HG03432 (cell line): ENCODE results near the gene DOCK1.

ENCODE experiments used
- ATAC-seq: cut with Tn5 transposase; IDR thresholded peaks from one replicate; pipeline ENCODE4 v1.9.1; 2021; ENCODE audit warnings: mild to moderate bottlenecking, moderate library complexity; ENCODE audit not compliant: unreplicated experiment

Gene DOCK1

DNA sequence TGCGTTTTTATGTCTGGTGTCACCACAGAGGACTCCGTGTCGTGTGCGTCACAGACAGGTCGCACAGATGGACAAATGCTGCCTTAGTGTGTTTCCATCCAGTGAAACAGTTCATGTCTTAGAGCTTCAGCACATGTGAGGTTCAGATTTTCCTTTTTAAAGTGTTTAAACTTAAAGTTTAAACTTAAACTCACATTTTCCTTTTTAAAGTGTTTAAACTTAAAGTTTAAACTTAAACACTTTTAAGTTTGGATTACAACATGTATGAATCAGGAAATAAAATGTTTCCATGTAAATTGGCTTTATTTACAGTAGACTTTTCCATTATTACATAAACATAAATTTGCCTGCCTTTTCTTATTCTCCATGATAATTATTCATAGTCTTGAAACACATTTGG is 223.9 kb downstream of the DOCK1 start:
- ATAC-seq: no peak

DNA sequence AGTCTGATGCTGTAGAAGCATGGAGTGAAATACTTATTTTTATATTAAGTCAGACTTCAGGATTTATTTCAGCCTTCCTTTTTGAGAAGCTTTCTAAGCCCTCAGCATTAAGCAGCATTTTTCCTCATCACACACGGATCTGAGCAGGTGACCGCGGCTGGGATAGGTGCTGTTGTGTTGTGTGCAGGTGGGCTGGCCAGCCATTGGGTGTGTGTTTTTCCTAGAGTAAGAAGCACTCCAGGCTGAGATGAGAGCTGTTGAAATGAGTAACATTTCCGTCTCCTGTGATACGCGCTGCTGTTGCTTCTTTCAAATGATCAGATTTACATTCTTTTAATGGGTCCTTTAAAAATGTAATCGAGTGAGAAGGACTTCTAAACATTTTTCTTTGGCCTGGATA is 227.2 kb downstream of the DOCK1 start:
- ATAC-seq: no peak

DNA sequence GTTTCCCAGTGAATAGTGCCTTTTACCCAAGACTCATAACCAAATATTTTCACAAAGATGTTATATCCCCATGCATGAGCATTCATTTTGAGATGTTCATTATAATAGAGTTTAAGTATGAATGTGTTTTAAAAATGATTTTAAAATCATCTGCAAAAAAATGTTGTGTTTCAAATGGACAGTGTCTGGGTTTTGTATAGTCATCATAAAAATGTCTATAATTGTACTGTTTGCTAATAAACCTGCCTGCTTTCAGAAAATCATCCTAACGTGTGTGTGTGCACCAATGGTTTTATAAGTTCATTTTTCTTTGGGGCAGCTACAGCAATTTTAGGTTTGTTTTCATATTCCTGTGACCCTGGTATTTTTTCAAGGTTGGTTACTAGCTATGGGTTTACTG is 228.0 kb downstream of the DOCK1 start:
- ATAC-seq: no peak

DNA sequence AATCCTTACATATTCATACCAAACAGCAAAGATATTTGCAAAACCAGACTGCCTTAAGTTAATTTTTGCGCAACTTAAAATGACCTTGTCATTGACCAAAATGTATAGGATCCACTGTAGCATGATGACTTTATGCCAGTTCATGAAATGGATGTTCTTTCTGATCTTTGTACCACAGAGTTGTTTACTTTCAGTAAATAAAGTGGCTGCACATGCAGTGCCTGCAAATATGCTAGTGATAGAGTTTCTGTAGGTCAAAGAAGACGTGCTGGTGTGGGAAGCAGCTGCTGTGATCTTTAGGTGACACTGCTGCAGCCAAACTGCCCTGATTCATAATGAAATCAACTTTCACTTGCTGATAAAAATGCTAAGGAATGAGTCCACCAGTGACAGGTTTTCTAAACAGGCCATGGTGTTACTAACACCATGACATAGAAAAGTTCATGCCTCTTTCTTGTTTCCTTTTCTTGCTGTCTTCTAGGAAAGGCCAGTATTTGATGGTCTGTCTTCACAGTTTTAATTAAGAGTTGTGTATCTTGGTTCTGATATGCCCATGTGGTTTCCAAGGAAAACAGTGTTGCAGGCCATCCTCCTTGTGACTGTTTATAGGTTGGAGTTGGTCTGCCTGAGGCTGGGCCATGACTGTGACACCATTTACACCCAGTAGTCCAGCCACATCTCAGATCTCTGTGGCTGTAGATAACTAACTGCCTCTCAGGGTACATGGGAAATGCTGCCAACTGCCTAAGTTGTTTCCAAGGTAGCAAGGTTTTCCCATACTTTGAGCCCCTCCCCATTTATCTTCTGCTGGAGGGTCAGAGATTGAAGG is 228.7 kb downstream of the DOCK1 start:
- no peak for ATAC-seq

DNA sequence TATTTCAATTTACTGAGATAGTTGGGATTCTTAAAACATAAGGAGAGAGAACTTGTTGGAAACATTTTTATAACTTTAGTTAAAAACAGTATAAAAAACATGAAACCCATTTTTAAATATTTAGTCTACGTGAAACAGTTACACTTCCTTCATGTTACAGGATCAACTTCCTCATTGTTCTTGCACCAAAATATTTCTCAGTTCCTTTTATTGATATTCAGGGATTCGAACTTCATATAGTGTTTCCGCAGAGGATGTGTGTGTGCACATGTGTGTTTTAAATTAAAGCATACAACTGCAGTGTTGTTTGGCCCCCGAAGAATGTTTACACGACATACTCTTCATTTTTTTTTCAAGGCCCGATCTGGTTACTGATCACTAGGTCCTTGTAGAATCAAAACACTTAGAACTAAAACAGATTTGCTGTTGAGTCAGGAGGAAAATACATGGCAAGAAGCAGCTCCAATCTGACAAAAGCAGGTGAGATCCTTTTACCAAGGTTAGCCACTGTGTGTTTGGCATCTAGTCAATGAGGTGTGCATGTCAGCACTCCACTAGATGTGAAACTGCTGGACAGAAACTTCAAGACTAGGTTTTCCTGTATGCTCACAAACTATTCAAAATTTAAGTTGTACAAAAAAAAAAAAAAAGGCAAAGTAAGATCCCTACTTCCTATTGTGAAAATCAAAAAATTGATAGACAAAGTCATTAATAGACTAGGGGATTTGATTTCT is 230.8 kb downstream of the DOCK1 start:
- no peak for ATAC-seq

DNA sequence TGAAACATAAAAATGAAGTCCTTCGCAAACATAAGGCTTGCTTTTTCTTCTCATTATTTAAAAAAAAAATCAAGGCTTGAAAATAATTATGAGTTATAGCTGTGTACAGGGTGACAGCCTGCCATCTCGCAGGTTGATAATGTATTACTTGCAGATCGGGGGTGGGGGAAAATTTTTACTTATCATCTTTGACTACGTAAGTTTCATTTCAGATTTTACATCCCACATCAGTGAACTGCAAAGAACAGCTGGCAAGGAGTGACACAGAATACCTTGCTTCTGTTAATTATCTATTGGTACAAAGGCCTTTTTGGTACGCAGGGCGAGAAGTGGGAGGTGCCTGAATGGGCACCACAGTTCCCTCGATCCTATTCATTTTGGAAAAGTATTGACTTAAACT is 232.2 kb downstream of the DOCK1 start:
- no peak for ATAC-seq

DNA sequence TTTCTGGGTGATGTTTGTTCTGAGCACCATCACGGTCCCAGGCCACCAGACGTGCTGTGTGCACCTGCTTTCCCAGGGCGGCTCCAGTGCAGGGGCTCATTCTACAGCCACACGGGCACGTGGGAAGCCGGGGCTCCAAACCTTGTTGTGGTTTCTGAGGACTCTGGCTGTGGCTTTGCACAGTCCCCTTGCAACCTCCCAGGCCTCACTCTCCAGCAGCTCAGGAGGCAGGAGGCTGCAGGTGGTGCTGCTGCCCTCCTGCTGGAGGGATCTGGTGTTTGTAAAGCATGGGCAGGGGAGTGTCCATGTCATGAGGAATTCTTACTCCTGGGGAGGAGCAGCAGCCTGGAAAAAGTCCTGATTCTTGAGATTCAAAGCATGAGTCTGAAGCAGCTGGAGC is 236.9 kb downstream of the DOCK1 start:
- no peak for ATAC-seq

DNA sequence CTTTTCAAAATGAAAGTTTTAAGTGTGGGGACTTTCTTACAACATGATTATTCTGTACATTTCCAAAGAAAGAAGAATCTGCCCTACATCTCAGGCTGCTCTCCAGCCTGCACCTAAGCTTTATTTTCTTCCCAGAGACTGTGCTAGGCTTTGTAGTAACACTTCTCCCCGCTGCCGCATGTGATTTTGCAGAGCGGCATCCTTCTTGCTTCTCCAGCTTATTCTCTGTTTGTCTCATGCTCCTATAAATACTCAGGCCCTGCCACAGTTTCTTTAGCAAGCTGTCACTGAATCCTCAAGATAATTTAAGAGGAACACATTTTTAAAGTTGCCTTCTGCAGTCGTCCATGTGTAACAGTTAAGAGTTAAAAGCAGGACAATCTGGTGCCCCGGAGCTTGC is 237.6 kb downstream of the DOCK1 start:
- ATAC-seq: no peak

DNA sequence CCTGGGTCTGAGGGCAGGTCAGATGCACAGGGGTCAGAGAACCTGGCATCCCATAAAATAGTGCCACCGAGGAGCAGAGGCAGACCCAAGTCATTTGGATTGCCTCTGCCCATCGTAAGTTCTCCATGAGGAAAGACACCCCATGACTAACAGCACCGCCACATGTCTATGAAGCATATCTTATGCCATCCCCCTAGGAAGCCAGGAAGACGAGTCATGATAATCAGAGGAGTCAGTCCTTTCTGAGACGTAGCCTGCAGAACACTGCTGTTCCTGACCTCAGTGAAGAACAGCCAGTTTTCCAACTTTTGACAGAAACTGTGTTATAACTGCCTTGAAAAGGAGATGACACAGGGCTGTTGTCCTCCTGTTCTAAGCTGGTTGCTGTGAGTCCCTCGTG is 239.9 kb downstream of the DOCK1 start:
- ATAC-seq: no peak

DNA sequence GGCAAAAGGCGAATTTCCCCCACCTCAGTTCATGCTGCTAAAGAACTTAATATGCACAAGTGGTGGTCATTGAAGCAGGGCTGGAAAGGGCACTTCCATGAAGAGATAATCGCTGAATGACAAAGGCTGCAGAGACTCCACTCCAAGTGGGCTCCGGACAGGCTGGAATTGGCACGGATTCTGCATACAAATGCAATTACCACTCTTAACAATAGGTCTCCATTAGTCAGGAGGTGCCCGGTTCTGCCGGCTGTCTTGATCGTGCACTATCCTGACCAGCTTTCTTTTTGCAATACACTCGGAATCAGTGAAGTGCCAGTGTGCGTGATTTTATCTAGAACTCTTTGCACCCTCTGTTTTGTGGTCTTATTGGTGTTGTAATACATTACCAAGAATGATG is 241.4 kb downstream of the DOCK1 start:
- ATAC-seq: no peak

DNA sequence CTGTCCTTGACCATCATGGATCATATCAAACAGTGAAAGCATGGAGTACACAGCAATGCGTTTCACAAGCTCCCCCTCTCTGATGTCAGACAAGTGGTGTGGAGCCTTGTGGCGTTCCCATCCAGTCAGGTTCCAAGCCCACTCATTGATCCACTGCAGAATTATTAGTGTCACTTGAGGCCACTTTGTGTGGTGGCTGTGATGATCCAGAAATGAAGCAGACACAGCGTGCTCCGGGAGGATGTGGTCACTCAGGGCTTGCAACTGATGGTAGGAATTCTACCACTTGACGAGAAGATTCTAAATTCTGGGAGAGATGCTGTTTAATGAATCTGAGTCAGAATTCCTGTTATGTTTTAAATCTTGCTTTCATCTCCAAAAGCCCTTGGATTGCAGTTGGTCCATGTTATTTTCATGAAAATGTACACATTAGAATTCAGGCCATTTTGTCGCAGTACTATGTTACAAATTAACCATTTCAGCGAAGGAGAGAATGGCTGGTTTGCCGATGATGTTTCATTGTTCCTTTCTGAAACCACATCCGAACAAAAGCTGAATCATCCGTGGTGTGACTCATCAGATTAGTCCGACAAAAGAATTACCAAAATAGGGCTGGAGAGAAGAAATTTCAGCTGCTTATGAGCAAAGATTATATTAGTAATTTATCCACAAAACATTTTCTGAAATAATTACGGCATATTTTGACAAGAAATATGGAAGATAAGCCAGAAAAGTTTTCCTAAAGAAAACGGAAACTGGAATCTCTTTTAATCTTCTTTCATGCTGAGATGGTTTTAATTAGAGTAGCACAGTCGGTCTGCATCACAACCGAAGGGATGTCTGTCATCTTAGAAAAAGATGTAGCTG is 243.1 kb downstream of the DOCK1 start:
- no peak for ATAC-seq

DNA sequence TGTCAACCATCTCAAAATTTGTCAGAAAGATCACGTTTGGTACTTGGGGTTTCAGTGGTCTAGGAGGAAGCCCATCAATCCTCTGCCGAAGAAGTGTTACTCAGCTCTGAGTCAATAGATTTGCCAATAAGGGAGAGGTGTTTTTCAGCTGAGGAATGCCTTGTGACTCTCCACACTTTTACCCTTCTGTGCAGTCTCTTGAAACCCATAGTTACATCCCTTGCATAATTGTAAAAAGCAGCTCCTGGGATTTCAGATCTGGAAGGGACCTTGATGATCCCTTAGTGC is 243.6 kb downstream of the DOCK1 start:
- ATAC-seq: no peak

DNA sequence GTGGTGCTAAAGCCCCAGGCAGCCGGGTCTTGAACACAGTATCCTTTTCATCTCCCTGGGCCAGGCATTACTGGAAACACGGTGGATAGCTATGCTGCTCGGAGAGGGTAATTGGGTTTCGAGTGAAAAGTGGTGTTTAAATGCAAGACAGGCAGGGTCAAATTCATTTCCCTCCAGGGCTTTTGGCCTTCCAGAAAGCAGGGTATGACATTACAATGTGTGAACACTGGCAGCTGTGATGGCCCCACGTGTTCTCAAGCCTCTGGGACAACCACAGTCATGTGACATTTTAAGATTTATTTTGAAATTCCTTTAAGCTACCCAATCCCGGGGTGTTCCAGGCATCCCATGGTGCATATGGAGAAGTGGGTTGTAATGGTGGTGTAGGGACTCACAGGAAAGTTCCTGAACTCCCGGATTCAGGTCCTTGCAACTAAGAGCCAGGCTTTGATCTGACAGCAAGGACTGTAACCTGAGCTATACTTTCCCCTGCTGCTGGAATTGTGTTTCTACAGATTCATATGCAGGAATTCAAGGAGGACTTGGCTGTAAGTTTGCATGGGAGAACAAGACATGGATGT is 244.4 kb downstream of the DOCK1 start:
- ATAC-seq: no peak

DNA sequence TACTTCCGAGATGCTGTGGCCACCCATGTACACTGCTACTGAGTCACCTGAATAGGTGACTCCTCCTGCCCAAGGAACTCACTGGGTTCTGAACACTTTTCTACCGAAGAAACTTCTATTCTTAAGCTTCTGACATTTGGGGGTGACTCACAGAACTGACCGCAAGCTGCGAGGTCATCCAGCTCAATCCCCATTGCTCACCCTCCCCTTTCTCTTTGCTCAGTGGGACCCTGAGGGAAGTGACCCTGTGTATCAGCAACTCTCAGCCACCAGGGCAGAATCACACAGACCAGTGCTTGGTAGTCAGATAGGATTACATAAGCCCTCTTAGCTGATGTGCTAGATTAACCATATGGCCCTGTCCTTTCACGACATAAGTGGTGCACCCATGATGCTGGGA is 244.9 kb downstream of the DOCK1 start:
- no peak for ATAC-seq

DNA sequence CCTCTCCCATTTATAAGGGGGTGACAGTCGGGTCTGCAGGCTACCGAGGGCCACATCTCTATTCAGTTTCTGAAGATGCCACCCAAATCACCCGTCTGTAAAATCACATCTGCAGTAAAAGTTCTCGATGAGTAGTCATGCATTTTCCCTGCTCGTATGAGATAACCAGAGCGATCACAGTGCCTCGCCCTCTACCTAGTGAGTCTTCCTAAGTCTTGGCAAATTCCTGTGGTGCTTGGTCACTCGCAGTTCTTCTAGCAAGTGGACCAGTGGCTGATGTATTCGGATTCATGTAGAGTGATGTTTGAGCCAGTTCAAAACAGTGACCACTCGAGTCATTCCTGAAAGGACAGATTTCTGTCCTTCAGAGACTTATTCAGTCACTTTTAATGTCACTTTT is 246.3 kb downstream of the DOCK1 start:
- ATAC-seq: no peak

DNA sequence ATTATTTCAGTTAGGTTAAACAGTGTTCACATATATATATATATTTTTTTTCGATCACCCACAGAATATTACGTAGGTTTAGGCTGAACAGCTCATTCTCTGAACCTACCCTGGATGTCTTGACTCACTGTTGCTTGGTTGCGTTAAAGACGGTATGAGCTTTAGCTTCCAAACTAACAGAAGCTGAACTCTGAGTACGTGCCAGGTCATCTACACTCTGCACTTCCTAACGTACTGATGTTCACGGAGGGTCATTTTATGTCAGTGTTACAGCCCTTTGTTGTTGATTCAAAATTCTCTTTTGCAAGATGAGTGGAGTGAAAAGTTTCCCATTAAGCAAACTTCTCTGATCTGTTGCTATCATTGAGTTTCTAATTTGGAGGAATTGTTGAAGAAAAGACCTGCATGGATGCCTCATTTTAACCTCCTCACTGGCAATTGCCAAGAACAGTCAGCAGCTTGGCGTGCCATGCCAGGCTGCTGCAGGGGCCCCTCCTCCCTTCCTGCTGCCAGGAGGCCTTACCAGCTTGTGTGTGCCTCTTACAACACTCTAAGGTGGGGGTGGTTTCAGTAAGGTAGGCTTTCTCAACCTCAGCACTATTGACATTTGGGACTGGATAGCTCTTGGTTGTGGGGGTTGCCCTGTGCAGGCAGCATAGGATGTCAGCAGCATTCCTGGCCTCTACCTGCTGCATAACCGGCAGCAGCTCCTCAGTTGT is 246.9 kb downstream of the DOCK1 start:
- ATAC-seq: no peak

DNA sequence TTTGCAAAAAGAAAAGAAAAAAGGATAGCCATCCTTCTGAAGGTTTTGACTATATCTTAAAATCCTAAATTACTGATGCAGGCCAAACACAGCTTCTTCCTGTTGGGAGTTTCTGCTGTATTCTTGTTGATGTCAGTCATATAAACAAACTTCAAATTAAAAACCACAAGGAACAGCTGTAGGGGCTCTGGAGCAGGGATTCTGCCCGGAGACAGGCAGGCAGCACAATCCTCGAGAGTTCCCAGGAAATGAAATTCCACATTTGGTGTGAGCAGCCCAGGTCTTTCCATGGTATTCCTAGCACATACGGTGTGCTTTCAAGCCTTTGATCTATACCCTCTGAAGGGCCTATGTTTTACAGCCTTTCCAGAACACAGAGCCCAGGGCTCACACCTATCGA is 248.0 kb downstream of the DOCK1 start:
- ATAC-seq: no peak

DNA sequence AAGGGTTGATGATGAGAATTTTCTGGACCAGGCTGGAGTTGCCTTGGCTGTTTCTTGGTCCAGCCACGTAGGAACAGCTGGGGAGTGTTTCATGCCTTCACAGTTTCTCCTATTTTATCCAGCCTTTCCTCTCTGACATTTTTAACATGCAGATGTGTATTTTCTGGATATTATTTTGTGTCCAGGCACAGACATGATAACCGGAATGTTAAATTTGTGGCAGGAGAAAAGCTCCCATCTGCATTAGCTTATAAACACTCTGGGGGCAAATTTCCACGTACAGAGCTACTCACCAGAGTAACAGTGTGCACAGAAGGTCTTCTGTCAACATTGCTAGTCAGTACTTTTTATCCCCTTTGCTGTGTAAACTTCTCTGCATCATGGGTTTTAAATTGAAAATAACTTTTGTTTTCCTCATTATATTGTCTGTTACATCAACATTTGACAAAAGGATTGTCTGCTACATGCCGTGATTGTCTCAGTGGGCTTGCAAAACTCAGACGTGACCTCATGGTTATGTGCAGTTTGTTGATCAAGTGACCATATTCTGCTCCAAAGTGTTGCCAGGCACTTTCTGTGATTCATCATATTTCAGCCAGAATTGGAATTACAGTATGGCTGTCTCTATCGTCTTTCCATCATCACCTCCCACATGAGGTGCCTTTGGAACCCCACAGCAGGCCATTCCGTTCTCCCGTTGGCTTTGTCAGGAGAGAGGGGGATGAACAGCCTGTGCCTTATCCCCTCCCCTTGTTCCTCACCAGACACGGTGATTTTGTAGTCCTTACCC is 249.8 kb downstream of the DOCK1 start:
- no peak for ATAC-seq

DNA sequence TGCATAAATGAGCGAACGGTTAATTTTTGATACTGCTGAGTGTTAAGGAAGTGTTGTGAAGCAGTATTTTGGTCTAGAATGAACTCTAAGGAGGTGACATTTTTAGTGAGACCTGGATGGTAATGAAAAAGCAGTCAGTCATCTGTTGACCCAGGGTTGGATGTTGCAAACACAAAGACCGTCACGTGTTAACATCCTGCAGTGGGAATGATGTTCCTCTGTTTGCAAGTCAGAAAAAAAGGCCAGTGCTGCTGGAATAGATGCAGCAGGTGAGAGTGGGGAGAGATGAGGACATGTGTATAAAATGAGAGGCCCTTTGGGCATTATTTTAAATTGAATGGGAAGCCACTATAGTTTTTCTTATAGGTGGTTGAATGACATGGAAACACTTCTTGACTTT is 251.9 kb downstream of the DOCK1 start:
- ATAC-seq: no peak
